Effector CD8-positive, alpha-beta T cell (primary cell): ENCODE measurements around the gene HCCS.
A peak's percentile ranks its signal among the peaks of the same experiment; 100 is the strongest.
"Not testable (repeated sequence)": the region's sequence is repeated elsewhere in the genome, so short reads cannot be mapped to it uniquely, and the experiment has no call there.

Source experiments
- DNase-seq: peaks from one replicate; lab custom pipeline; 2025; lab: John Stamatoyannopoulos, UW

The HCCS gene

DNA sequence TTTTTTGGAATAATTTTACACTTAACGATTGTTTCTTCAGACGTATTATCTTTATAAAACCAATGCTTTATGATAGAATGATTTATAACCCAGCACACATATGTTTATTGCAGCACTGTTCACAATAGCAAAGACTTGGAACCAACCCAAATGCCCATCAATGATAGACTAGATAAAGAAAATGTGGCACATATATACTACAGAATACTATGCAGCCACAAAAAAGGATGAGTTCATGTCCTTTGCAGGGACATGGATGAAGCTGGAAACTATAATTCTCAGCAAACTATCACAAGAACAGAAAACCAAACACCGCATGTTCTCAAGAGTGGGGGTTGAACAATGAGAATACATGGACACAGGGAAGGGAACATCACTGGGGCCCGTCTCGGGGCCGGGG, 12.0 kb downstream of the HCCS start:
- DNase-seq = not testable (repeated sequence)

DNA sequence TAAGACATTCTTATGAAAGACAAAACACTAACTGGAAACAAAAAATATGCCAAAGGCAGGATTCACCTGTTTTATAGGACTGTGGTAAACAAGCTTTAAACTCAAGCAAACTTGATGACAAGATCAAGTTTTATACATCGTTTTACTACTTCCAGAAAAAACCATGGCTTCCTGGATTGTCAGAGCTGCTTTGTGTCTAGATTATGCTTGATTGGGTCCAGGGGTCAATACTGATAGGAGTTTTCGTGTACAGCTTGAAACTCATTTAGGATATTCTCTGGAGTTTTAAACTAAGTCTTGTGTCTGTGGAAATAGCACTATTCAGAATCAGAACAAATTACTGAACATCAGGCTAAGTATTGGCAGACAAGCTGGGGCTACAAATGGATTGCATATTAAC, 13.0 kb downstream of the HCCS start:
- no peak for DNase-seq

DNA sequence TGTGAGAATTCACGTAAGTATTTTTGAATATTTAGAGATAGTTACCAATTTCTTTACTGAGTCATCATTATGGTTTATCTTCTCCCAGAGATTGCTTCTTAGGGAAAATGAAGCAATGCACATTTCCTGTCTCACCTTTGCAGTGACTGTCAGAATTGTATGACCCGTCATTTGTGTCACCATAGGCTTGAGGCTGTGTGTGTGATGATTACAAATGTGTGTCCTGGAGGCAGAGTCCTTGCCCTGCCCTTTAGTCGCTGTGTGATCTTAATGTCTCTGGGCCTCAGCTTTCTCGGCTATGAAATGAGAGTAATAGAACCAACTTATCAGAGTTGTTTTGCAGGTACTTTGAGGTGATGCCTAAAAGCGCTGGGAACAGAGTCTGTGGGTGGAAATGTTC, 13.9 kb downstream of the HCCS start:
- no peak for DNase-seq

DNA sequence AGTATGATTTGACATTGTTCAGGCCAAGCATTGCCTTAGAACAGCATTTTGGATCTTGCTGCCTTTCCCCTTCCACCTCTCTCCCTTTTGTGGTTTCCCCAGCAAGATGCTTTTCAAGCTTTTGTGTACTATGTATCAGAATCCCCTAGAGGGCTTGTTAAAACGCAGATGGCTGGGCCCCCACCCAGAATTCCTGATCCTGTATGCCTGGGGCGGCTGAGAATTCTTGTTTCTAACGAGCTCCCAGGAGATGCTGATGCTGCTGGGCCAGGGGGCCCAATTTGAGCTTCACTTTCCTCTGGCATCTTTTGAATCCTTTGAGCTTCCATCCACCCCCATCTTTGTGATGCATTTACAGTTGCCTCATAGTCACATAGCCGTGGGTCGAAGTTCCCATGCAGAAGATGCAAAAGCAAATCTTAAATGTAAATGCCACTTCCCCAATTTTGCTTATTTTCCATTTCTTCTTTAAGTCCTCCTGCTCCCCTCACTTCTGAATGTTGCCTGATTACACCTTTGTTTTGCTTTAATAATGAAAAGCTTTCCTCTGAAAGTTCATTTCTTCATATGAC, 18.5 kb downstream of the HCCS start:
- DNase-seq = no peak

DNA sequence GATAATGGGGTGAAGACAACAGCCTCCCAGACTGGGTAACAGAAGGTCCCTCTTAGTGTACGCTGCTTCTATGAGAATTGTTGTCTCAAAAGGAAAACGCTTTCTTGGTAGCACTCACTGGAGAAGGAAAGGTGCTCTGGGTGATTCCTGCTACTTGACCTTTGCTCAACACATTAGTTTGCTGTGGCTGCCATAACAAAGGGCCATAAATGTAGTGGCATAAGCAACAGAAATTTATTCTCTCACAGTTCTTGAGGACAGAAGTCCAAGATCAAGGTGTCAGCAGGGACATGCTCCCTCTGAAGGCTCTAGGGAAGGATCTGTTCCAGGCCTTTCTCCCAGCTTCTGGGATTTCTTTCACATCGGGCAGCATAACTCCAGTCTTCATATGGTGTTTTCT, 19.0 kb downstream of the HCCS start:
- DNase-seq = no peak

DNA sequence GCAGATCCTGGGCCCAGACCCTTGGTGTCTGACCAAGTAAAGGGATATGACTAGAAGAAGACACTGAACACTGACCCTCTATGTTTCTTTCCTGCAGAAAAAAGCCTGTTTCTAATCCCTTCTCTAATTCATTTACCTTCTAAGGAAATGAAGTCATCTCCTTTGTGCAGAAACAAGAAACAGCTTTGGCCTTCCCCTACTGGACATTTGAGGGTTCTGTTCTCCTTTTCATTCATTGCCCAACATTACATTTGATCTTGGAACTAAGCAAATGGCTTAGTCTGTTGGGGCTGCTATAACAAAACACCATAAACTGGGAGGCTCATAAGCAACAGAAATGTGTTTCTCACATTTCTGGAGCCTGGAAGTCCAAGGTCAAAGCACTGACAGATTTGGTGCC, 20.0 kb downstream of the HCCS start:
- no peak for DNase-seq

DNA sequence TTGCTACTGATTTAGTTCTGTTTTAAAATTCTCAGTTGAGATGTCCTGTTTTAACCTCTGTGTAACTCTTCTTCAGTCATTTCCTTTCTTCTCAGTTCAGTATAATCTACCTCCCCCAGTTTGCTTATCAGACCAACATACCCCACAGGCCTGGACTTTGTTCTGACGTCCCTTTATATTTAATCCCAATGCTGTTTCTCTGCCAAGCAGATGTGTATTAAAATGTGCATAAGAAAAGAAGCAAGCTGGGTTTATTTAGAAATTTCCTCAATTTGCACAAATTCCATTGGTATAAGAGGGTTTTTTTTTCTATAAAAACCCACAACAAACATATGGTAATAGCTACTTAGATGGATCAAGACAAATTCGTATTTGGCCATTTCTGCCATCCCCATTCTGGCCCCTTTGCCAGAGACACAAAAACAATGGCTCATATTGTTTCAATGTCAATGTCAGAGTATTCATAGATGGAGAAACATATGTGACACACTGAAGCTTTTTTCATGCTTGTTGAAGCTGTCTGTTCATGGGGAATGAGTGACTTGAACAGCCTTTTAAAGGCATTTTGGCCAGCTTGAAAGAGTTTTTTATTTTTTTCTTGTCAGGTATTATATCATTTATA, 24.5 kb downstream of the HCCS start:
- DNase-seq = no peak

DNA sequence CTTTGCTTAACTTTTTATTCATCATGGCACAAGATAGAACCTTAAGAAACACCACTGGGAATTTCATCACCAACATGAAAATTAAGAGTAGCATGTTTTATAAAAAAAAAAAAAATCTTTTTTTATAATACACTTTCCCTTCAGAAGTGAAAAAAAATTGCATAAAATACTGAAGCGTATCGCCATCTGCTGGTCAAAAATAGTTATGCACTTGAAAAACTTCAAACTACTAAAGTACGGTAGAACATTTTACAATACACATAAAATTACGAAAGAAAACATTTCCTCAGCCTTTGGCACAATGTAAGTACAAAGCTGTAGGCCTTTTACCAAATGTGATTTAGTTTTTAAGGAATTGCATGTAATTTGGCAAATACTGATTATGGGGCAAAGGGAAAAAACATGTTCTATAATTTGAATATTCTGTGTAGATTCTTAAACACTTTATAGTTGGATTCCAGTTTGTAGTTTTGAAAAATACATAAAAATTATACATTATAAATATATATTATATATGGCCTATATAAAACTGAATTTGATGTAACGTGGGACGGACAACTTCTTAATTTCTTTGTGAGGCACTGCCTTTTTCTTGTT, 26.5 kb downstream of the HCCS start:
- DNase-seq = no peak

DNA sequence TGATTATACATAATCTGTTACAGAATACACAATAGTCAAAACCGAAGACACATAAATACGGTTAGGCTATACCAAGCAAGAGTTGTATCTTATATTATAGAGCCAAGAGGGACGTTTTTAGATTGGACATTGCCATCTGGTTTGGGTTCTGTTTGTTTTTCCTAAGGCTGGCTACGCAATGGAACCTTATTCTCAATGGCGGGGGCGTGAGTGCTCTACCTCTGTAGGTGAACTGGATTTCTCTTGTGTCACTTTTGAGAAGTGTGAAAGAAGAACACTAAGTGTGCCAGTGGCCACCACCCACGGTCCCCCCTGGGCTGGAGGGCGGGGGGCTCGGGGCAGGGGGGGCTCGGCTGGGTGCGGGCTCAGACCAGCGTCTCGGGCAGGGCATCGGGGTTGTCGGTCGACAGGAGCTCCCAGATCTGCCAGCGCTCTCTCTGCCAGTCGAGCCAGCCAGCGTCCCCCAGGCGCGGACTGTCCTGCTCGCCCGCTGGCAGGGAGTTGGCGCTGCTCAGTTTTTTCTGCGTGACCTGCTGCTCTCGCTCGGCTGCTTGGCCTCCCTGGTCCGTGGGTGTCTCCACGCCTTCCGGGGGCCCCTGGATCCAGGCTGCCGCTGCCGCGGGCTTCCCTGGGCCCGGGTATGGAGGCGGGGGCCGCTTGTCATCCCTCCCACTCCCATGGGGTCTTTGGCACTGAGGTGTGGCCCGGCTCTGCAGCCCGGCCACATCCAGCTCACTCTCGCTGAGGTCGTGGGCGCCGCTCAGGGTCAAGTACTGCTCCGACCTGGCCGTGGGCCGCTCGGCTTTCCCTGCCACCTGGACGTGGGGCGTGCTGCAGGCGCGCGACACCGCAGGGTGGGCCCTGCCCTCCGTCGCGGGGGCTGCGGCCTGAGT, 27.6 kb downstream of the HCCS start:
- DNase-seq = no peak

DNA sequence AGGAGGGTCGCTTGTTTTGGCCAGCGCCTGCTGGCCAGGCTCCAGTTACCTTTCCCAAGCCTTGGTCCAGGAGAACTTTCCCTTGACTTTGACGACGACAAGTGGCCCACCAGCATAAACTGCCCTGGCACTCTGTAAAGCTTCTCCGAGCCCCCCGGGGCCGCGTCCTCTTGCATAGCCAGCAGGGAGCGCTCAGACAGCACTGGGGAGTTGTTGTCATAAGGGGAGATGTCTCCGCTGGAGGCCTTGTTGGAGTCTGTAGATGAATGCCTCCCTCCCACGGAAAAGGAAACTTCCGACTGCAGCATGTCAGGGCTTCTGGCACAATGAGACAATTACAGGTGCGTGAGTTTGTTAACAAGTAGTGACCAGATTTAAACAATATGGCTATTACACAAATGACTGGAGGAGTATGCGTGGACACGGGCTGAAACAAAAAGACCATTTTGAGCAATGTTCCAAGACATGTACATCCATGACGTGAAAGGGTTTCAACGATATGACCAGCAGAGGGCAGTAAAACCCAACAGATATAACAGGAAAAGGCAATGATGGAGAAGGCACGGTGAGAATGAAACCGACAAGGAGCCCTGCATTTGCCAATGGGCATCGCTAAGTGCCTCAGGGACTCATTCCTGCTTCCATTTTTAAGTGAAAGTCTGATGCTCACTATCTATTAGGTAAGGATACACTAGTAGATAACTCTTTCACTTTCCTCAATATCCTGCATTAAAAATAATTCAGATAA, 33.0 kb downstream of the HCCS start:
- DNase-seq = peak; percentile 5

DNA sequence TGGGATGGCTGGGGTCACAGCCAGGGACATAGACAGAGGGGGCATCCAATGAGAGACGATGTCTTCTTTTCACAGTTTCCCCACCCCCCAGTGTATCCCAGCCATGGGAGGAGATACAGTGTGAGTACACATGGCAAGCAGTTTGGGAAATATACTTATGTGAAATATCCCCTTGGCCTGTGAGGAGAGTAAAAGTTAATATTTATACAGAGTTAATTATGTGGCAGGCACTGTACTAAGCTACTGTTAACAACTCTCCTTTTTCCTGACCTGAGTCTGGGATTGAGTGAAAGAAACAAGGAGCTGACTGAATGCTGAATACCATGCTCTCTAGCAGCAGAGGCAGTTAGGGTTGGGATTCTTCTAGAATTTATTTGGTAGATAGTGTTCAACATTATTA, 35.3 kb downstream of the HCCS start:
- DNase-seq = no peak

DNA sequence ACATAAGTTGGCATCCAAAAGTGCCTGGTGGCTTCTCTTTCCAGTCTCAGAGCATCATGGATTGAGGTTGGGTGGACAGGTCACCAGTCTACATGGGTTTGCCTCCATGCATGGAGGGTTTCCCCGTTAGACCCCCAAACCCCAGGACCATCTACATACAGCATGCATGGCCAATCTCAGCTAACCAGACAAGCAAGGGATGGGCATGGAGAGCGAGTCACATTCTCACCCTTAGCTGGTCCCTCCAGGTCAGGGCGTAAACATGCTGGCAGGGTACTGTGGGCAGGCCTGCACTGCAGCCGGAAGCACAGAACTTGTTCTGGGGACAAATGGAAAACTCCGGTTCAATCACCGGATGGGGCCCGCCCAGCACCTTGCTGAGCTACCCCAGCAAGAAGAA, 37.3 kb downstream of the HCCS start:
- DNase-seq = no peak

DNA sequence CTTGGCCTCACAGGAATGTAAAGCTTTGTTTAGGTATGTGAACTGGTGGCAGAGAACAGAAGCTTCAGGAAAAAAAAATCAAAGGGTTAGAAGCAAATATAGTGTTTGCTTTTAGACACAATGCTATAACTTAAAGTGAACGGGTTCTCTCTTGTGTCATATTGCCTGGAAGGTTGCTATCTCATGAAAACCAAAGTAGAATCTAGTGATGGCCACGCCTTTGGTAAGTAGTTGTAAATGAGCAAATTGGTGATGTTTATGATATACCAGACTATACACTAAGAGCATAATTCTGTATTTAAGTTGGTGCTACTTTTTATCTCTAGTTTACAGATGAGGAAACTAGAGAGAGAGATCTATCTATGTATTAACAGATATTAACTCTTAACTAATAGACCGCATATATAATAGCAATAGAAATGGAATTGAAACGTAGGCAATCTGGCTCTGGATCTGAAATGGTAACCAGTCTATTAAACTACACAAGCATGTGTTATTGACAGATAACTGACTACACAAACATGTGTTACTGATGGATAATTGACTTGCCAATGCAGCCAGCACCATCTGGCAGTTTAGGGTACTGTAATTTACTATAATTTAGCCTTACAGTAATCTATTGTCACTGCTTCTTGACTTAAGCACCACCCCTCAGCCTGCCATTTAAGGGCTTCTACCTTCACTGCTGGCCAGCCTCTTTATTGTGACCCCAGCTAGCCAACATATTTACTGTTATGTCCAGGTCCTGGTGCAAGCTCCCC, 40.8 kb downstream of the HCCS start:
- DNase-seq = no peak

DNA sequence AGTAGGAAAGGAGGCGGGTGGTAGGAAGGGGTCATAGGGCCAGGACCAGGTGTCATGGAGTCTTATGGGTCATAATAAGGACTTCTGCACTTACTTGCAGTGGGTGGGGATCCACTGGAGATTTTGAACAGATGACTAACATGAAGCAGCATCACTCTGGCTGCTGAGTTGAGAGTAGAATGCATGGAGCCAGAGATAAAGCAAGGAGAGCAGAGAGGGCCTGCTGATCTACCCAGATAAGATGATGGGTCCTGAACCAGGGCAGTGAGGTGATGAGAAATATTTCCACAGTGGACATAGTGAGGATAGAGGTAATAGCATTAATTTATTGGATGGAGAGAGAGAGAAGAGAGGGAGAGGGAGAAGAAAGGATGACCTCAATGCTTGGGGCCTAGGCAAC, 48.0 kb downstream of the HCCS start:
- no peak for DNase-seq

DNA sequence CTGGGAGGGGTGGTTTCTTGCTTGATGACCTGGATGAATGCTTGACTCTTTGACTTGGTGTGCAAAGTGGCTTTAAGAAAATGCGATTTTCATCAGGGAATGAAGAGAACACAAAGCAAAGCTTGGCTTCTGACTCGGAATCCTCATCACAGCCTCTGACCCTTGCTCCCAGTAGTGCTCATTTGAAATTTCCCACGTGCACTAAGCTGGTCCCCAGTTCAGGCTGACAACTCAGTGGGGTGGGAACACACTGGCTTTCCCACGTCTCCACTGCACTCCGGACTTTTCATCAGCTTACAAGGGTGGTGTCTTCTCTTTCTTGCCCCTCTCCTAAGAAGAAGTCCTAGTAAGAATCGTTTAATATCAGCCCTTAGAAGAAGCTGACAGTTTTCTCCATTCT, 53.3 kb downstream of the HCCS start:
- DNase-seq = no peak

DNA sequence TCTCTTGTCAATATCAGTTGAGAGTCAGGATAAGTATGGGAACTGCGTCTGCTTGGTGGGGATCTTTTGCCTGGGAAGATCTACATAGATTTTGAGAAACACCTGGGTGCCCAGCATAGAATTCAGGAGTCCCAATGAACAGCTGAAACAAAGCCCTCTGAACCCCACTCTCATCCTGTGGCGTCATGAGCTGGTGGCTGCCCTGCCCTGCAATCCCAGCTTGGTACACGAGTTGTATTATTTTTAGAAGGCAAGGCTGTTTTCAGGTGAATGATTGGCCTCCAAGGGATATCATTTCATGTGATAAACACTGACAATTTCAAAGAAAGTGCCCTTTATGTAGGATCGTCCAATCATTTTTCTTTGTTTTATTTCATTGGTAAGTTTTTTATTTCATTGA, 60.8 kb downstream of the HCCS start:
- no peak for DNase-seq

DNA sequence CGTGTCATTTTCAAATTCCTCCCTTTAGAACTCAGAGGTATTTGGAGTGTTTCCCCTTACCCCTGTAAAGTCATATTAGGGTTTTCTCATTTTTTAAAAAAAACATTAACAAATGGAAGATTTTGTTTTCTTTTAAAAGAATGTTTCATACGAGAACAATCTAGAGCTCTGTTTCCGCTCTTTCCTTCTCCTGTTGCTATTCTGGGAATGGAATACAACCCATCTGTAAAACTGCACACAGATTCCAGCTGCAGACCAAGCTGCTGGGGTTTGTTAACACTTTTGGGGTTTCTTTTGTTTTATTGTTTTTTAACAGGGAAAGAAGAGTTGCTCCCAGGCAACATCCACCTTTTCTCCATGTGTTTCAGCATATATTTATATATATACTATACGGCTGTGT, 61.3 kb downstream of the HCCS start:
- DNase-seq = no peak
